Stimulated activated effector memory CD8-positive, alpha-beta T cell treated with anti-CD3 and anti-CD28 coated beads, Interleukin-12 subunit alpha, Interleukin-12 subunit beta, amount 100 ng/mL, for 72 hours (primary cell): Measurements from ENCODE around the gene HES3.

Source experiments
- ATAC-seq: fragments of 150-1000 bp; cut with Tn5 transposase; 2 replicates; pipeline ENCODE4 v1.10.0; 2021
- DNase-seq, 2 donors: peaks; one replicate each; pipeline ENCODE4 v3.0.0; 2021 to 2022; ENCODE audit warnings: low spot score in 2 of 2
- H3K27ac Mint-ChIP-seq: one replicate; pipeline ENCODE4 v1.8.0; 2022; ENCODE audit warnings: mild to moderate bottlenecking, mixed read lengths
- H3K36me3 Mint-ChIP-seq: one replicate; pipeline ENCODE4 v1.8.0; 2022; ENCODE audit warnings: mild to moderate bottlenecking, mixed read lengths
- H3K4me1 Mint-ChIP-seq: one replicate; pipeline ENCODE4 v1.8.0; 2022; ENCODE audit warnings: mixed read lengths
- H3K4me3 Mint-ChIP-seq: one replicate; pipeline ENCODE4 v1.8.0; 2022; ENCODE audit warnings: mild to moderate bottlenecking, mixed read lengths
- H3K9me3 Mint-ChIP-seq: one replicate; pipeline ENCODE4 v1.8.0; 2022; ENCODE audit warnings: mixed read lengths

The HES3 gene

GRCh38 chr1:6288026-6288425, 44.0 kb downstream of the HES3 start:
- Mint-ChIP-seq H3K4me3 (no peak overlapping the region), H3K27ac (no peak overlapping the region), H3K36me3 (peaks cover 1% of the 10 kb centered on the region), H3K4me1 (no peaks in the 10 kb centered on the region), H3K9me3 (no peaks in the 10 kb centered on the region)
- DNase-seq: no peak
- ATAC-seq: no peak

GRCh38 chr1:6288665-6289064, 44.7 kb downstream of the HES3 start:
- no peak for ATAC-seq
- Mint-ChIP-seq H3K9me3 (no peaks in the 10 kb centered on the region), H3K36me3 (peaks cover 8% of the 10 kb centered on the region), H3K27ac (no peak overlapping the region), H3K4me3 (no peak overlapping the region), H3K4me1 (no peaks in the 10 kb centered on the region)
- DNase-seq: no peak

GRCh38 chr1:6292102-6292501, 48.1 kb downstream of the HES3 start:
- peaks cover 19% of the 10 kb centered on the region for H3K4me1 Mint-ChIP-seq
- no peaks in the 10 kb centered on the region for H3K9me3 Mint-ChIP-seq
- peaks cover 19% of the 10 kb centered on the region for H3K36me3 Mint-ChIP-seq
- DNase-seq (no peak), ATAC-seq (no peak)
- H3K27ac Mint-ChIP-seq: peak overlapping the region; percentile 81
- H3K4me3 Mint-ChIP-seq: no peak overlapping the region

GRCh38 chr1:6294080-6294889, 50.3 kb downstream of the HES3 start:
- Mint-ChIP-seq H3K36me3 (peaks cover 19% of the 10 kb centered on the region), H3K4me1 (peaks cover 19% of the 10 kb centered on the region), H3K9me3 (no peaks in the 10 kb centered on the region), H3K27ac (peak overlapping the region; percentile 45), H3K4me3 (peak overlapping the region; percentile 37)
- ATAC-seq: peak; percentile 45
- DNase-seq: no peak

- no peak for DNase-seq
- H3K36me3 Mint-ChIP-seq: peaks cover 19% of the 10 kb centered on the region
- peak overlapping the region; percentile 37 for H3K4me3 Mint-ChIP-seq
- H3K9me3 Mint-ChIP-seq: no peaks in the 10 kb centered on the region
- no peak for ATAC-seq
- peaks cover 19% of the 10 kb centered on the region for H3K4me1 Mint-ChIP-seq
- peak overlapping the region; percentile 45 for H3K27ac Mint-ChIP-seq
These were observed 51.0 kb downstream of the HES3 start for GRCh38 chr1:6294890-6295556.
